HL-60/S4 treated with phorbol 12-myristate 13-acetate at 8.2 ng/mL for 4 days and 3 days (cell line): ENCODE results near the gene CD99.
"Not testable (repeated sequence)": the region's sequence is repeated elsewhere in the genome, so short reads cannot be mapped to it uniquely, and the experiment has no call there.

Experiments used
- in situ Hi-C: fragments of 300-500 bp; cut with MboI; formaldehyde crosslinking; loops from 2 replicates; pipeline ENCODE4 v1.15.0; 2022; ENCODE audit warnings: low sequenced_read_pairs

The CD99 gene

GRCh38 chrX:2766906-2767305 lies 75.8 kb downstream of the CD99 start:
- in situ Hi-C loops = no loop called here

DNA sequence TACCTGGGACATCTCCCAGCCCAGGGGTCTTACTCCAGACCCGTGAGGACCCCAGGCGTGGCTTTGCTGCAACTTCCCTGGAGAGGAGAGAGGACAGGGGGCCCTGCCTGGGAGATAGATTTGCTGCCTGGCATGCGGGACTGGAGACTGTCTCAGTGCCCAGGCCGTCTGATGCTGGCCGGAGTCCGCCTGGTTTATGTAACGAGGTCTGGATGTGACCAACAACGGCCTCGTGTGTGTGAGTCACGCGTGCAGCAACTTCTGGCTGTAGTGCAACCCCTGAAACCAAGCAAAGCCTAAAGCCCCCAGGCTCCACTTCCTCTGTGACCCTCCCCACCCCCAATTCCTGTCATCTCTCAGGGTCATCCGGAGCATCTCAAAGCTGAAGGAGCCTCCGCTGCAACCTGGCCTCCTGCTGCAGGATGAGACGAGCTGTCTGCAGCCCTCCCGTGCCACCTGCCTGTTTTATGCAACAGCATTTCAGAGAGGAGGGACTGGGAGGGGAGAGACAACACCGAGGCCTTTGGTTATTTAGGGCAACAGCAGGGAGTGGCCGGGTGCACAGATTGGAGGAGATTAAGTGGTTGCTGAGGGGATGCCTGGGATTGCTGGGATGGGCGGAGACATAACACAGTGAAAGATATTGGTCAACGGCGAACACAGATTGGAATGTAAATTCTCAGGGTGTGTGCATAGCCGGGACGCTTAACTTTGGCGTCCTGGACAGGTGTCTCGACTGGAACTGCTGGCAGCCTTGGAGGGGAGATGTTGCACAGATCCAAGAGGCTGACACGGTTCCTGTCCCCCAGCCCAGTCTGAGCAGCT lies 76.7 kb downstream of the CD99 start:
- in situ Hi-C loops = no loop called here

- in situ Hi-C loops = no loop called here
These were observed 78.5 kb downstream of the CD99 start for GRCh38 chrX:2769615-2770014.

GRCh38 chrX:2773166-2774055 lies 82.3 kb downstream of the CD99 start:
- in situ Hi-C loops = not testable (repeated sequence)

DNA sequence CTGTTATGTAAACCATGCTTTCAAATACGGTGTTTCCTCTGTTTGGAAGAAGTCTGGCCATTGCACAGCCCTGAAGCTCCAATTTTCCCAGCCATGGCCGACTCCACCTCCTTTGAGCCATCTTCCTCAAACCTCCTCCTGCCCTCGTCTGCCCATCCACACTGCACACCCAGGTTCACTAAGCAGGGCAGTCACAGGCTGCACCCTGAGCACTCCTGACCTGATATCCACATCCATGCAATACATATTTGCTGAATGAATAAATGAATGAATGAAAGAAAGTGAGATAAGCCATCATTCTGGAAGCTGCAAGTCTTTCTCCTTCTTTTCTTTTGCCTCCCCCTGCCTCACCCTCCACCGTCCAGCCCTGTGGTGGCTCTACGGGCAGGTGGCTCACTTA lies 83.0 kb downstream of the CD99 start:
- in situ Hi-C loops = no loop called here

- in situ Hi-C loops = no loop called here
These were observed 83.7 kb downstream of the CD99 start for GRCh38 chrX:2774776-2775175.

DNA sequence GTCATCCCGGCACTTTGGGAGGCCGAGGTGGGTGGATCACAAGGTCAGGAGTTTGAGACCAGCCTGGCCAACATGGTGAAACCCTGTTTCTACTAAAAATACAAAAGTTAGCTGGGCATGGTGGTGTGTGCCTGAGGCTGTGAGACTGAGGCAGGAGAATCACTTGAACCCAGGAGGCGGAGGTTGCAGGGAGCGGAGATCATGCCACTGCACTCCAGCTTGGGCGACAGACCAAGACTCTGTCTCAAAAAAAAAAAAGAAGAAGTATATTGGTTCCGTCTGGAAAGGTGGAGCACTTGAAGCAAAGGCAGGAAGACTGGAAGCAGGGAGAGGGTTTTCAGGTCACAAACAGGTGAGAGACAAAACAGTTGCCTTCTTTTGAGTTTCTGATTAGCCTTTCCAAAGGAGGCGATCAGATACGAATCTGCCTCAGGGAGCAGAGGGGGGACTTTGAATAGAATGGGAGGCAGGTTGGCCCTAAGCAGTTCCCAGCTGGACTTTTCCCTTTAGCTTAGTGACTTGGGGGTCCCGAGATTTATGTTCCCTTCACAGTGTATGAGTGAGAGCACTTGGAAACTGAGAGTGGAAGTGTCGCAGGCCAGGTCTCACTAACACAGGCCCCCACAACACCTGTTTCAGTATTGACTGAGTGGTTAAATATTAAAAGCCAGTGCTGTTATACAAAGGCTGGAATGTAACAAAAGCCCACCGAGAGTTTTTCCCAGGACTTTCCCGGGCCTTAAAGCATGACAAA lies 89.6 kb downstream of the CD99 start:
- in situ Hi-C loops = not testable (repeated sequence)

GRCh38 chrX:2781226-2781571 lies 90.1 kb downstream of the CD99 start:
- in situ Hi-C loops = no loop called here

DNA sequence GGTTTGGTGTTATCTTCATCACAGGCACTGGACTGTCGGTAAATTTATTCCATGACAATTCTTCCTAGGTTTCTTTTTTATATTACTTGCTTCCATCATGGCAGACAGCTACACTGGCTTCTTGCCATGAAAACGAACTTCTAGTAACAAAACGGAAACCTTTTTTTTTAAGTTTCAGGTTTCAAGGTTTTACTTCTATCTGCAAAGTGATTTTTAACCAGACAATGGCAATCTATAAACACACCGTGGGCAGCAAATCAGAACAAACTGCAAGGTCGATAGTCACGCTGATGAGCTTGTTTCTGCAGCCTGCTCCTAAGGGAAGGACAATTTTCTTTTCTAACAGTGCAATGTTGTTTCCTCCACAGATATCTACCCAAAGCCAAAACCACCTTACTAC lies 90.6 kb downstream of the CD99 start:
- in situ Hi-C loops = no loop called here

GRCh38 chrX:2782171-2782570 lies 91.1 kb downstream of the CD99 start:
- in situ Hi-C loops = no loop called here

DNA sequence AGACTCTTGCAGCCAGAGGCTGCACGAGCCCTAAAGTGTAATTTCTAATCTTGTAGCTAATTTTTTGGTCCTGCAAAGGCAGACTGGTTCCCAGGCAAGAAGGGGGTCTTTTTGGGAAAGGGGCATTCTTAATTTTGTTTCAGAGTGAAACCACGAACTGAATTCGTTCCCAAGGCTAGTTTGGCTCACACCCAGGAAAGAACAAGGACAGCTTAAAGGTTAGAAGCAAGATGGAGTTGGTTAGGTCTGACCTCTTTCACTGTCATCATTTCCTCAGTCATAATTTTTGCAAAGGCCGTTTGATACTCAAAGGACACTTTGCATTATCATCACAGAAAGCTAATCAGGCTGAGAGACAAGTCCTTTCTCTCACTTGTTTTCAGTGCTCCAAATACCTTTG lies 91.7 kb downstream of the CD99 start:
- in situ Hi-C loops = no loop called here

DNA sequence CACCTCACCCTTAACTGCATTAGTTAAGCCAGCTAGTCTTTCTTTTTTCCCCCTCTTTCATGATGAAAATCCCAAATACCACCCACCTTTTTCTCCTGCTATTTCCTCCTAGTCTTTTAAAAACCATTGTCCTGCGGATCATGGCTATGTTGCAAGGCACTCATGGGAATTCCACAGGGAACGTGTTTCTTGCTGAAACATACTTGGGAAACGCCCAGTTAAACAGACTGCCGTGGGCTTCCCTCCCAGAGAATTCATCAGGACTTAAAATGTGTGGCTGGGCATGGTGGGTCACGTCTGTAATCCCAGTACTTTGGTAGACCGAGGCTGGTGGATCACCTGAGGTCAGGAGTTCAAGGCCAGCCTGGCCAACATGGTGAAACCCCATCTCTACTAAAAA lies 92.9 kb downstream of the CD99 start:
- in situ Hi-C loops = no loop called here

- in situ Hi-C loops = no loop called here
These were observed 94.4 kb downstream of the CD99 start for GRCh38 chrX:2785538-2785937.

DNA sequence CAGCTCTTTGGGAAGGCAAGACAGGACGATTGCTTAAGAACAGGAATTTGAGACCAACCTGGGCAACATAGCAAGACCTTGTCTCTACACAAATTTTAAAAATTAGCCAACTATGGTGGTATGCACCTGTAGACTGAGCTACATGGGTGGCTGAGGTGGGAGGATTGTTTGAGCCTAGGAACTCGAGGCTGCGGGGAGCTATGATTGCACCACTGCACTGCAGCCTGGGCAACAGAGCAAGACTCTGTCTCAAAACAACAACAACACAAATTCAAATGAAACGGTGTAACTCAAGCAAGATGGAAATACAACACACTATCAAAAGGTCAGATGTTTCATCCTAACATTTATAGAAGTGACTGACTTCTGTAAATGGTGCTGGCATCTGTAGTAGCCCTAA lies 97.9 kb downstream of the CD99 start:
- in situ Hi-C loops = no loop called here

DNA sequence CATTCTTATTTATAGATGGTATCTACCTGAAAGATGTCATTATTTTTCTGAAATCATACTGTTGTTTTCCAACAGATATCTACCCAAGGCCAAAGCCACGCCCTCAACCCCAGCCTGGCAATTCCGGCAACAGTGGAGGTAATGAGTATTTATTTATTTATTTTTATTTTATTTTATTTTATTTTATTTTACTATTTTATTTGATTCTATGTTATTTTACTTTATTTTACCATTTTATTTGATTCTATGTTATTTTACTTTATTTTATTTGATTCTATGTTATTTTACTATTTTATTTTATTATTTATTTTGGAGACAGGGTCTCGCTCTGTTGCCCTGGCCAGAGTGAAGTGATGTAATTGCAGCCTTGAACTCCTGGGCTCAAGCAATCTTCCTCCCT lies 98.5 kb downstream of the CD99 start:
- in situ Hi-C loops = no loop called here
